ENCODE results near the gene C12orf57.
A peak's percentile ranks its signal among the peaks of the same experiment; 100 is the strongest.

Gene C12orf57

GRCh38 chr12:6965026-6965661, 21.3 kb downstream of the C12orf57 start:
- CTCF ChIA-PET = interaction anchor here (0.6 to 2.4 kb wide), 13 partner anchors 9 to 294 kb away, joined by 3 to 23 read pairs (median 5); partner anchors contain the start of genes C12orf57, C1RL, RNU7-1 and SPSB2
- POLR2A ChIA-PET = interaction anchor here (0.6 to 13.3 kb wide), 10 partner anchors 8 to 143 kb away, joined by 3 to 450 read pairs (median 4); partner anchors contain the start of genes C12orf57, CDCA3, PTPN6 and RNU7-1

GRCh38 chr12:6965714-6966113, 21.9 kb downstream of the C12orf57 start:
- DNase-seq (ENCODE audit: extremely low spot score) = no peak

More at GRCh38 chr12:6965026-6965661, 21.3 kb downstream of the C12orf57 start:
- DNase-seq (ENCODE audit: extremely low spot score) = peak; percentile 81
- TF ChIP-seq ARNT (IDR thresholded peaks at IDR 0.05) (0 out of 2 replicates have a peak, but pooled peaks have one; percentile 40), L3MBTL2 (conservative IDR thresholded peaks at IDR 0.05) (0 out of 2 replicates have a peak, but pooled peaks have one; percentile 35), BHLHE40 (IDR thresholded peaks at IDR 0.05; ENCODE audit: borderline replicate concordance) (no peak)

GRCh38 chr12:6966351-6966750, 22.5 kb downstream of the C12orf57 start:
- ChIA-PET CTCF (interaction anchor here (0.6 to 1.9 kb wide), 5 partner anchors 8 to 141 kb away, joined by 3 to 8 read pairs (median 4); partner anchors contain the start of genes C12orf57 and SPSB2), POLR2A (interaction anchor here (1.0 to 13.3 kb wide), 3 partner anchors 10 to 29 kb away, joined by 3 to 450 read pairs (median 5); partner anchors contain the start of genes C12orf57 and RNU7-1)
- no peak for DNase-seq (ENCODE audit: extremely low spot score)
- TF ChIP-seq L3MBTL2 (conservative IDR thresholded peaks at IDR 0.05) (no peak), NFRKB (IDR thresholded peaks at IDR 0.05) (no peak), LEF1 (IDR thresholded peaks at IDR 0.05; ENCODE audit: borderline replicate concordance) (no peak), HDGF (IDR thresholded peaks at IDR 0.05; ENCODE audit: borderline replicate concordance) (no peak), FOXM1 (IDR thresholded peaks at IDR 0.05; ENCODE audit: borderline replicate concordance) (no peak), SUZ12 (IDR thresholded peaks at IDR 0.05) (no peak), FOXA1 (IDR thresholded peaks at IDR 0.05) (no peak), ARNT (IDR thresholded peaks at IDR 0.05) (no peak), SP1 (IDR thresholded peaks at IDR 0.05) (no peak), PKNOX1 (IDR thresholded peaks at IDR 0.05) (no peak), FOXK2 (IDR thresholded peaks at IDR 0.05) (no peak)

More at GRCh38 chr12:6965714-6966113, 21.9 kb downstream of the C12orf57 start:
- CTCF ChIA-PET = interaction anchor here (0.8 to 1.9 kb wide), 5 partner anchors 8 to 93 kb away, joined by 3 to 8 read pairs (median 4); partner anchors contain the start of genes C12orf57 and SPSB2
- TF ChIP-seq L3MBTL2 (conservative IDR thresholded peaks at IDR 0.05) (no peak), PKNOX1 (IDR thresholded peaks at IDR 0.05) (peak; percentile 51), LEF1 (IDR thresholded peaks at IDR 0.05; ENCODE audit: borderline replicate concordance) (no peak), ZNF384 (IDR thresholded peaks at IDR 0.05) (no peak)
- POLR2A ChIA-PET = interaction anchor here (1.0 to 13.3 kb wide), 3 partner anchors 9 to 28 kb away, joined by 3 to 450 read pairs (median 5); partner anchors contain the start of genes C12orf57 and RNU7-1

GRCh38 chr12:6967651-6968100, 23.9 kb downstream of the C12orf57 start:
- ChIA-PET POLR2A (interaction anchor here (0.9 to 2.4 kb wide), 2 partner anchors 24 to 52 kb away, joined by 3 to 42 read pairs; partner anchors contain the start of genes C12orf57 and RNU7-1), CTCF (interaction anchor here (2.6 kb wide), 1 partner anchor 24 kb away, joined by 8 read pairs; the partner anchor contains the start of genes C12orf57 and RNU7-1)
- no peak for TF ChIP-seq ELF4 (IDR thresholded peaks at IDR 0.05)
- TF ChIP-seq NFRKB (IDR thresholded peaks at IDR 0.05) = no peak
- no peak for TF ChIP-seq FOXA1 (IDR thresholded peaks at IDR 0.05)
- TF ChIP-seq PKNOX1 (IDR thresholded peaks at IDR 0.05) = no peak
- TF ChIP-seq SUZ12 (IDR thresholded peaks at IDR 0.05) = no peak
- TF ChIP-seq HDGF (IDR thresholded peaks at IDR 0.05; ENCODE audit: borderline replicate concordance) = no peak
- no peak for TF ChIP-seq LEF1 (IDR thresholded peaks at IDR 0.05; ENCODE audit: borderline replicate concordance)
- TF ChIP-seq CTBP1 (IDR thresholded peaks at IDR 0.05; ENCODE audit: borderline replicate concordance) = no peak
- TF ChIP-seq FOXK2 (IDR thresholded peaks at IDR 0.05) = no peak
- no peak for TF ChIP-seq L3MBTL2 (conservative IDR thresholded peaks at IDR 0.05)
- no peak for TF ChIP-seq SP1 (IDR thresholded peaks at IDR 0.05)
- TF ChIP-seq FOXM1 (IDR thresholded peaks at IDR 0.05; ENCODE audit: borderline replicate concordance) = no peak
- TF ChIP-seq ZNF384 (IDR thresholded peaks at IDR 0.05) = no peak
- no peak for TF ChIP-seq TARDBP (IDR thresholded peaks at IDR 0.05)
- TF ChIP-seq ARNT (IDR thresholded peaks at IDR 0.05) = no peak
- DNase-seq (ENCODE audit: extremely low spot score) = no peak

GRCh38 chr12:6968426-6968825, 24.6 kb downstream of the C12orf57 start:
- DNase-seq (ENCODE audit: extremely low spot score) = no peak
- TF ChIP-seq FOXM1 (IDR thresholded peaks at IDR 0.05; ENCODE audit: borderline replicate concordance) (no peak), FOXA1 (IDR thresholded peaks at IDR 0.05) (no peak), ZNF384 (IDR thresholded peaks at IDR 0.05) (no peak), NFRKB (IDR thresholded peaks at IDR 0.05) (no peak), SP1 (IDR thresholded peaks at IDR 0.05) (no peak), LEF1 (IDR thresholded peaks at IDR 0.05; ENCODE audit: borderline replicate concordance) (no peak), ELF4 (IDR thresholded peaks at IDR 0.05) (no peak)
- ChIA-PET CTCF (interaction anchor here (2.6 kb wide), 1 partner anchor 24 kb away, joined by 8 read pairs; the partner anchor contains the start of genes C12orf57 and RNU7-1), POLR2A (interaction anchor here (0.8 to 2.4 kb wide), 5 partner anchors 25 to 101 kb away, joined by 3 to 42 read pairs (median 4); partner anchors contain the start of genes C12orf57, LPCAT3, RNU7-1 and TPI1)

- CTCF ChIA-PET = interaction anchor here (2.6 kb wide), 1 partner anchor 26 kb away, joined by 8 read pairs; the partner anchor contains the start of genes C12orf57 and RNU7-1
- TF ChIP-seq HDGF (IDR thresholded peaks at IDR 0.05; ENCODE audit: borderline replicate concordance) (0 out of 2 replicates have a peak, but pooled peaks have one; percentile 6), PKNOX1 (IDR thresholded peaks at IDR 0.05) (no peak)
- no peak for DNase-seq (ENCODE audit: extremely low spot score)
- POLR2A ChIA-PET = interaction anchor here (1.0 kb wide), 1 partner anchor 26 kb away, joined by 8 read pairs; the partner anchor contains the start of genes C12orf57 and RNU7-1
Observed at GRCh38 chr12:6970096-6970527, 26.3 kb downstream of the C12orf57 start.

Data from HEK293T (cell line).